A549 (cell line): ENCODE measurements around the gene SPC25.

Experiments used
- KDM5A ChIP-seq: fragments of 200-600 bp; sonication (generic); IDR thresholded peaks from 2 replicates; pipeline ENCODE4 v1.6.1; 2016; ENCODE audit warnings: antibody characterized with exemption, mild to moderate bottlenecking
- MYC ChIP-seq: IDR thresholded peaks from 2 replicates; pipeline ENCODE4 v1.6.1; 2012; ENCODE audit warnings: mild to moderate bottlenecking, inconsistent platforms, low read length, improper control_type of control experiment, borderline replicate concordance
- REST ChIP-seq: fragments of 200-600 bp; sonication (generic); IDR thresholded peaks from 2 replicates; pipeline ENCODE4 v1.6.1; 2016; ENCODE audit warnings: antibody characterized with exemption, mild to moderate bottlenecking, moderate library complexity
- ZFP36 ChIP-seq: fragments of 450-650 bp; IDR thresholded peaks from 2 replicates; pipeline ENCODE4 v1.6.1; 2014; ENCODE audit warnings: borderline replicate concordance; ENCODE audit not compliant: partially characterized antibody
- TF ChIP-seq, protein P1 (sequence below): IDR thresholded peaks from 2 replicates; pipeline ENCODE4 v1.6.1; 2012

GRCh38 chr2:168930242-168930641, 40.0 kb upstream of the SPC25 start:
- TF ChIP-seq, protein P1, sequence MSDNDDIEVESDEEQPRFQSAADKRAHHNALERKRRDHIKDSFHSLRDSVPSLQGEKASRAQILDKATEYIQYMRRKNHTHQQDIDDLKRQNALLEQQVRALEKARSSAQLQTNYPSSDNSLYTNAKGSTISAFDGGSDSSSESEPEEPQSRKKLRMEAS: no peak
- TF ChIP-seq REST: no peak
- TF ChIP-seq KDM5A: no peak
- no peak for TF ChIP-seq ZFP36
- TF ChIP-seq MYC: no peak
